Activated gamma-delta T cell treated with Interleukin-2 at 50 U/mL for 16 hours (primary cell): ENCODE results near the gene RNASEH2B.

Source experiments
- DNase-seq: peaks from one replicate; pipeline ENCODE4 v3.0.0-alpha.2; 2020

Gene RNASEH2B

GRCh38 chr13:50910485-50910805, 854 bp downstream of the RNASEH2B start:
- DNase-seq: no peak

- no peak for DNase-seq
Observed at GRCh38 chr13:50911081-50911631, 1.6 kb downstream of the RNASEH2B start.

GRCh38 chr13:50911937-50912795, 2.6 kb downstream of the RNASEH2B start:
- DNase-seq: peak; percentile 94

- DNase-seq: no peak
Observed at GRCh38 chr13:50912851-50913250, 3.3 kb downstream of the RNASEH2B start.

- DNase-seq: no peak
Observed at GRCh38 chr13:50914176-50914700, 4.6 kb downstream of the RNASEH2B start.

- DNase-seq: no peak
Observed at GRCh38 chr13:50914848-50915247, 5.3 kb downstream of the RNASEH2B start.

- no peak for DNase-seq
Observed at GRCh38 chr13:50915565-50915964, 6.0 kb downstream of the RNASEH2B start.

GRCh38 chr13:50916701-50917184, 7.2 kb downstream of the RNASEH2B start:
- no peak for DNase-seq

- no peak for DNase-seq
Observed at GRCh38 chr13:50917572-50917971, 8.0 kb downstream of the RNASEH2B start.

GRCh38 chr13:50918567-50918966, 9.0 kb downstream of the RNASEH2B start:
- no peak for DNase-seq

- DNase-seq: no peak
Observed at GRCh38 chr13:50919277-50919676, 9.7 kb downstream of the RNASEH2B start.

GRCh38 chr13:50921706-50922105, 12.1 kb downstream of the RNASEH2B start:
- DNase-seq: no peak

- DNase-seq: no peak
Observed at GRCh38 chr13:50923272-50923671, 13.7 kb downstream of the RNASEH2B start.

GRCh38 chr13:50924025-50924424, 14.4 kb downstream of the RNASEH2B start:
- DNase-seq: no peak

- no peak for DNase-seq
Observed at GRCh38 chr13:50927701-50928100, 18.1 kb downstream of the RNASEH2B start.

- no peak for DNase-seq
Observed at GRCh38 chr13:50928102-50928501, 18.5 kb downstream of the RNASEH2B start.

- DNase-seq: no peak
Observed at GRCh38 chr13:50928659-50929462, 19.3 kb downstream of the RNASEH2B start.

GRCh38 chr13:50932091-50932490, 22.5 kb downstream of the RNASEH2B start:
- DNase-seq: no peak

- DNase-seq: no peak
Observed at GRCh38 chr13:50934735-50935435, 25.3 kb downstream of the RNASEH2B start.

GRCh38 chr13:50936679-50937078, 27.1 kb downstream of the RNASEH2B start:
- DNase-seq: no peak

GRCh38 chr13:50940509-50940908, 30.9 kb downstream of the RNASEH2B start:
- DNase-seq: no peak

- no peak for DNase-seq
Observed at GRCh38 chr13:50941146-50941545, 31.6 kb downstream of the RNASEH2B start.
